Measurements from ENCODE around the gene TMEM232.

The TMEM232 gene

DNA sequence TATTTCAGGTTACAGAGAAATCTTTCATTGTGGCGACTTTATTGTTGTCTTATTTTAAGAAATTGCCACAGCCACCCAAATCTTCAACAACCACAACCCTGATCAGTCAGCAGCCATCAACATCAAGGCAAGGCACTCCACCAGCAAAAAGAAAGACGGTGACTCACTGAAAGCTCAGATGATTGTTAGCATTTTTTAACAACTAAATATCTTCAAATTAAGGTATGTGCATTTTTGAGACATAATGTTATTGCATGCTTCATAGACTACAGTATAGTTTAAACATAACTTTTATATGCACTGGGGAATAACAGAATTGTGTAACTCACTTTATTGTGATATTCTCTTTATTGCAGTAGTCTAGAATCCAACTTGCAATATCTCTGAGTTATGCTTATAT lies 263.4 kb downstream of the TMEM232 start:
- no peak overlapping the region for H3K4me3 ChIP-seq (ENCODE audit: low read depth, low read length)
- TF ChIP-seq, protein P1, sequence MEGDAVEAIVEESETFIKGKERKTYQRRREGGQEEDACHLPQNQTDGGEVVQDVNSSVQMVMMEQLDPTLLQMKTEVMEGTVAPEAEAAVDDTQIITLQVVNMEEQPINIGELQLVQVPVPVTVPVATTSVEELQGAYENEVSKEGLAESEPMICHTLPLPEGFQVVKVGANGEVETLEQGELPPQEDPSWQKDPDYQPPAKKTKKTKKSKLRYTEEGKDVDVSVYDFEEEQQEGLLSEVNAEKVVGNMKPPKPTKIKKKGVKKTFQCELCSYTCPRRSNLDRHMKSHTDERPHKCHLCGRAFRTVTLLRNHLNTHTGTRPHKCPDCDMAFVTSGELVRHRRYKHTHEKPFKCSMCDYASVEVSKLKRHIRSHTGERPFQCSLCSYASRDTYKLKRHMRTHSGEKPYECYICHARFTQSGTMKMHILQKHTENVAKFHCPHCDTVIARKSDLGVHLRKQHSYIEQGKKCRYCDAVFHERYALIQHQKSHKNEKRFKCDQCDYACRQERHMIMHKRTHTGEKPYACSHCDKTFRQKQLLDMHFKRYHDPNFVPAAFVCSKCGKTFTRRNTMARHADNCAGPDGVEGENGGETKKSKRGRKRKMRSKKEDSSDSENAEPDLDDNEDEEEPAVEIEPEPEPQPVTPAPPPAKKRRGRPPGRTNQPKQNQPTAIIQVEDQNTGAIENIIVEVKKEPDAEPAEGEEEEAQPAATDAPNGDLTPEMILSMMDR (IDR thresholded peaks at IDR 0.05; ENCODE audit: borderline replicate concordance, insufficient read depth, low read depth, low read length) = no peak

DNA sequence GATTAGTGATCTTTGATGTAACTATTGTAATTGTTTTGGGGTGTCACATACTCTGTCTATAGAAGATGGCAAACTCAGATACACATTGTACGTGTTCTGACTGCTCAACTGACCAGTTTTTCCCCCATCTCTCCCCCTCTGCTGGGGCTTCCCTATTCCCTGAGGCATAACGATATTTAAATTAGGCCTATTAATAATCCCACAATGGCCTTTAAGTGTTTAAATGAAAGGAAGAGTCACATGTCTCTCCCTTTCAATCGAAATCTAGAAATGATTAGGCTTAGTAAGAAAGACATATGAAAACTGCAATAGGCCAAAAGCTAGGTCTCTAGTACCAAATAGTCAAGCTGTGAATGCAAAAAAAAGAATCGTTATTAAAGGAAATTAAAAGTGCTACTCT lies 265.6 kb downstream of the TMEM232 start:
- H3K4me3 ChIP-seq (ENCODE audit: low read depth, low read length) = no peak overlapping the region
- TF ChIP-seq, protein P1 (IDR thresholded peaks at IDR 0.05; ENCODE audit: borderline replicate concordance, insufficient read depth, low read depth, low read length) = no peak

DNA sequence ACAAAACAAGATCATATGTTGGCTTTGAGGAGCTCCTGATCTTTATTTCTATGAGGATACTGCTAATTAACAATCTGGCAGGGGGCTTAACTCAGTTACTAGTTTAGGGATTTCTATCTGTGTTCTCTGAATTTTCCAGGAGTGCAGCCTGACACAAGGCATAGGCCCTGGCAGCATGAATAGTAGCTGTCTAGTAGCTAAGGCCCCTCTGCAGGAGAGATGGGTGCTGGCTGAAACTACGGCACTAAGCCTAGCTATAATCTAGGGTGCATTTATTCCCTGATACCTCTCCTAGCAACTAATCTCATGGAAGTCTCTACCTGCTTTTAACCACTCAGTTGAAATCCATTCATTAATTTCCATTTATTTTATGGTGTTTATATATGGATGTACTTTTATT lies 268.2 kb downstream of the TMEM232 start:
- TF ChIP-seq, protein P1 (IDR thresholded peaks at IDR 0.05; ENCODE audit: borderline replicate concordance, insufficient read depth, low read depth, low read length) = no peak
- no peak overlapping the region for H3K4me3 ChIP-seq (ENCODE audit: low read depth, low read length)

DNA sequence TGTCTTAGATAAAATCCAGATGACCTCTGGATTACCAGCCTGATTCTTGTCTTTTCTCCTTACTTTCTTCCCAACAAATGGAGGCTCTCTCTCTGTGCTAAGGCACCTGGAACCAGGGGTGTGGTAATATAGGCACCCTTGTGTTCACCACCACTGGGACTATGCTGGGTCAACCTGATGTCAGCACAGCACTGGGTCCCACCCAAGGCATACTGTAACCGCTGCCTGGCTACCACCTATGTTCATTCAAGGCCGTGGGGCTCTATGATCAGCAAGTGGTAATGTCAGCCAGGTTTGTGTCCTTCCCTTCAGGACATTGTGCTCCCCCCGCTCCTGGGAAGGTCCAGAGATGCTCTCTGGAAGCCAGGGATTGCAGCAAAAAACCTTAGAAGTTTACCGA lies 283.6 kb downstream of the TMEM232 start:
- no peak overlapping the region for H3K4me3 ChIP-seq (ENCODE audit: low read depth, low read length)
- TF ChIP-seq, protein P1 (IDR thresholded peaks at IDR 0.05; ENCODE audit: borderline replicate concordance, insufficient read depth, low read depth, low read length) = no peak

DNA sequence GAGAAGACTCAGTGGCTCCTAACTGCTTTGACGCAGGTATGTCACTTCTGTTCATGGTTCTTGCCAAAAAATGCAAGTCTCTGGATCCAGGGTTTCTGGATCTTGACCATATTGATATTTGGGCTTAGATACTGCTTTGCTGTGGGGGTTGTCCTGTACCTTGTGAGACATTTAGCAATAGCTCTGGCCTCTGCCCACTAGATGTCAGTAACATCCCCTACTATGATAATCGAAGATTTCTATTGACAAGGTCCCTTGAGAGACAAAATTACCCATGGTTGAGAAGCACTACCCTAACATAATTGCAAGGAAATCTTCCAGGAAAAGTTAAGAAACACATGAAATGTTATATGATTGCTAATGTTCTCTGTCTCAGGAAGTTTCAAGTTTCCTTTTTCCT lies 285.4 kb downstream of the TMEM232 start:
- TF ChIP-seq, protein P1 (IDR thresholded peaks at IDR 0.05; ENCODE audit: borderline replicate concordance, insufficient read depth, low read depth, low read length) = no peak; the same call in 1 of the 2 replicates
- no peak overlapping the region for H3K4me3 ChIP-seq (ENCODE audit: low read depth, low read length)

DNA sequence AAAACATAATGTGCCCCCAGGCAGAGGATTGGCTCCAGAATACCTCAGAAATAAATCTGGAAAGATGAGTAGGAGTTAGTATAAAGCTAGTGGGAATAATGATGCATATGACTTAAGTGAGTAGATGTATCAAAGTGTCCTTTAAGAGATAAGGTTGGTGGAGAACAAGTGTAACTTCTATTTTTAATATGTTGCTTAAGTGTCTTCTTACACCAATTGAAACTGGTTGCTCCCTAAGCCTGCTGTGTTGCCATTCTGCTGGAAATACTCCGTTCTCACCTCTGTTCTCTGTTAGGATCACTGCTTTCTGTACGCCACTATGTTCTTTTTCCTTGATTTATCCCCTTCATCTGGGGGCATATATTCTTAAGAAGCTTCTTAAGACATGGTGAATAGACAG lies 286.4 kb downstream of the TMEM232 start:
- TF ChIP-seq, protein P1 (IDR thresholded peaks at IDR 0.05; ENCODE audit: borderline replicate concordance, insufficient read depth, low read depth, low read length) = no peak
- H3K4me3 ChIP-seq (ENCODE audit: low read depth, low read length) = no peak overlapping the region

DNA sequence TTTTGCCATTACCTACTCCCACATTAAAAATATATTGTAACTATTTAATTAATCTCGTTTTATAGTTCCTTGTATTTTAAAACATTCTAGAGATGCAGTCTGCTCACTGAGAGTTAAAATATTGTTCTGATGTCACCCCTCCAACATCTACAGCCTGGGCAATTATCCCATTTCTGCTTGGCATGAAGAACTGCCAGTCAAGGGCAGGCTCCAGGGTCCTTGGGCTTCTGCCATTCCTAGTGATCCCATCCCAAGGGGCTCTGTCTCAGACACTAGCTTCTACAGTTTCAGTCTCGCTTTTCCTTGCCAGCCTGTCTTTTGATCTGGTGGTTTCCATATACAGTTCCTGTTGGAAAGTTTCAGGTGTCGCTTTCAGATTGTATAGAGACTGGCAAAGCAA lies 287.2 kb downstream of the TMEM232 start:
- TF ChIP-seq, protein P1 (IDR thresholded peaks at IDR 0.05; ENCODE audit: borderline replicate concordance, insufficient read depth, low read depth, low read length) = no peak
- H3K4me3 ChIP-seq (ENCODE audit: low read depth, low read length) = no peak overlapping the region
